Adrenal gland (tissue), 5 donors: ENCODE data around the gene EFCAB11.

Experiments used
- POLR2A ChIP-seq, 2 donors: fragments of 450-650 bp; IDR thresholded peaks; one replicate each; pipeline ENCODE4 v1.6.1; 2017; ENCODE audit warnings: antibody characterized with exemption in 2 of 2, mild to moderate bottlenecking in 2 of 2, moderate library complexity in 1 of 2
- TF ChIP-seq, protein P1 (sequence below), 6 experiments: fragments of 450-650 bp in 4 of 6; fragments of 200-600 bp in 2 of 6; sonication (generic) in 1 of 6; IDR thresholded peaks; 1 replicate in 5 of 6; 2 replicates in 1 of 6; pipeline versions ENCODE4 v1.5.1 to v1.8.0; 2016 to 2021; ENCODE audit warnings: antibody characterized with exemption in 6 of 6, mild to moderate bottlenecking in 2 of 6, moderate library complexity in 1 of 6
- donor health status: DM: no; HTN: no; CAD: no.

DNA sequence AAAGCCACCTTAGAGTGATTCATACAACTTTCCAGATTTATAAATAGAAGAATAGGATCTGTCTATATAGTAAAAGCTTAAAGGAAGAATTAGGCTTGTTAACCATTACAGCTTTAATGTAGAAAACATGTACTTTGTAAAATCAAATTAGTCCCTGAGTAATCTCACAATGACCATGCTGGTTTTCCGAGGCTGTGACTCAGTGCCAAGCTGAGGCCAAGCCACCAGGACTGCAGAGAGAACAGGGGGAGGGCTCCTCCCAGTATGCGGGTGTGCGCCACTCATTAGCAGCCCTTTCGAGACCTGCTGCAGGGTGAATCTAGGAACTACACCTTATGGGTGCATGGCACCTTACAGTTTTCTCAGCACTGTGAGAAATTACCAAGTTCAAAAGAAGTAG, 167.0 kb downstream of the EFCAB11 start:
- TF ChIP-seq, protein P1, sequence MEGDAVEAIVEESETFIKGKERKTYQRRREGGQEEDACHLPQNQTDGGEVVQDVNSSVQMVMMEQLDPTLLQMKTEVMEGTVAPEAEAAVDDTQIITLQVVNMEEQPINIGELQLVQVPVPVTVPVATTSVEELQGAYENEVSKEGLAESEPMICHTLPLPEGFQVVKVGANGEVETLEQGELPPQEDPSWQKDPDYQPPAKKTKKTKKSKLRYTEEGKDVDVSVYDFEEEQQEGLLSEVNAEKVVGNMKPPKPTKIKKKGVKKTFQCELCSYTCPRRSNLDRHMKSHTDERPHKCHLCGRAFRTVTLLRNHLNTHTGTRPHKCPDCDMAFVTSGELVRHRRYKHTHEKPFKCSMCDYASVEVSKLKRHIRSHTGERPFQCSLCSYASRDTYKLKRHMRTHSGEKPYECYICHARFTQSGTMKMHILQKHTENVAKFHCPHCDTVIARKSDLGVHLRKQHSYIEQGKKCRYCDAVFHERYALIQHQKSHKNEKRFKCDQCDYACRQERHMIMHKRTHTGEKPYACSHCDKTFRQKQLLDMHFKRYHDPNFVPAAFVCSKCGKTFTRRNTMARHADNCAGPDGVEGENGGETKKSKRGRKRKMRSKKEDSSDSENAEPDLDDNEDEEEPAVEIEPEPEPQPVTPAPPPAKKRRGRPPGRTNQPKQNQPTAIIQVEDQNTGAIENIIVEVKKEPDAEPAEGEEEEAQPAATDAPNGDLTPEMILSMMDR (IDR thresholded peaks at IDR 0.05): no peak
- TF ChIP-seq POLR2A (IDR thresholded peaks at IDR 0.05): no peak
